NCI-H2029 treated with DMSO at 0.1 percent for 48 hours (cell line): ENCODE data around the gene PEX7.
"Not testable (repeated sequence)": the region's sequence is repeated elsewhere in the genome, so short reads cannot be mapped to it uniquely, and the experiment has no call there.

Experiments
- DNase-seq: peaks from one replicate; lab custom pipeline; 2025; lab: John Stamatoyannopoulos, UW

Gene PEX7

GRCh38 chr6:136952714-136953260 lies 130.4 kb downstream of the PEX7 start:
- peak; percentile 14 for DNase-seq

GRCh38 chr6:136955123-136955522 lies 132.7 kb downstream of the PEX7 start:
- no peak for DNase-seq

- DNase-seq = no peak
These were observed 134.5 kb downstream of the PEX7 start for GRCh38 chr6:136956590-136957544.

DNA sequence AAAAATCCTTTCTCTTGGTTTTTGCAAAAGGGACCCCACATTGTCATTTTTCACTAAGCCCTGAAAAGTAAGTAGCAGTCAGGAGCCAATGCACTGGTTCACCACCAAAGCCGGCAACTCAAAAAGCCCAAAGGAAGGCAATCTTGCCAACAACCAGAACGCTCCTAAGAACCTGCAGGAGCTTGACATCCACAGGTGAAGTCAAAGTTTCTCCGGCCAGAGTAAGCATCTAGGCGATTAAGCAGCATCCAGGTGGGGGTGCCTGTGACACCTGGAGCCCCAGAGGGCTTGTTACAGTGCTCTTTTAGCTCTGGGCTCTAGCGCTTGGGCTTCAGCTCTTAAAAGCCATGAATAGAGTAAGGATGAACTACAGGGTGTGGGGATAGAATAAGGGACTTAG lies 135.8 kb downstream of the PEX7 start:
- DNase-seq = no peak

- peak; percentile 47 for DNase-seq
These were observed 137.1 kb downstream of the PEX7 start for GRCh38 chr6:136959471-136959891.

GRCh38 chr6:136959935-136960334 lies 137.5 kb downstream of the PEX7 start:
- DNase-seq = not testable (repeated sequence)

DNA sequence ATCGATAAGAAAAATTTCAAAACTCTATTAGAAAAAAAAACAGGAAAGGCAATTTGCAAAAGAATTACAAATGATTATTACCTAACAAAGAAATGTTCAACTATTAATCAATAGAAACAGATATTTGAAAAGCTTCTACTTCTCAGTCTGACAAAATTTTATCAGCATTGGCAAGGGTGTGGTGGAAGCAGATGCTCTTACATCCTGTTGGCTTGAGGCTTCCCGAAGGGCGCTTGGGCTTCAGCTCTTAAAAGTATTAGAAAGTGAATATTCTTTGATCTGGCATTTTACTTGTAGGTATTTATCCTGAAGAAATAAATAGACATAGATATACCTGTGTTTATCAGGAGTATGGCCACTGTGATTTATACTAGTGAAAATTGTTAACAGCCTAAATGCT lies 138.4 kb downstream of the PEX7 start:
- DNase-seq = no peak

GRCh38 chr6:136961848-136962247 lies 139.5 kb downstream of the PEX7 start:
- peak; percentile 77 for DNase-seq

DNA sequence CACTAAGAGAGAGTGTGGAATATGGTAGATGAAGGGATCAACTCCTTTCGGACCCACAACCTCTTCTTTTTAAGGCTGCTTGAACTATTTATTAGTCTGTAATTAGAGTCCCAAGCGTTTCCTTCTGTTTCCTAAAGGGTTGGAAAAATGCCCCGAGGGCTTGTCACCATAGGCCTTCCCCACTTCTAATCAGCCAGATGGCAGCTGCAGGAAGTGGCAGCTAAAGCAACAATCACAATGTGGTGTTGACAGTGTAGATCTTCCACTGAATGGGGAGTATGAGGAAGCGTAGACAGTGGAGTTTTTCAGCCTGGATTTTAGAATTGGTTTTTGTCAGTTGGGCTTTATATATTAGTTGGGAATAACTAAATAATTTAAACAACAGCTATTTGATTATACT lies 140.3 kb downstream of the PEX7 start:
- peak; percentile 86 for DNase-seq

GRCh38 chr6:136963259-136963658 lies 140.9 kb downstream of the PEX7 start:
- no peak for DNase-seq
